Endothelial cell of umbilical vein (primary cell): Measurements from ENCODE around the gene AUH.

Source experiments
- POLR2A ChIP-seq: IDR thresholded peaks from 2 replicates; pipeline ENCODE4 v1.6.1; 2012; ENCODE audit warnings: low read depth, mild to moderate bottlenecking, control low read depth, low read length
- POLR2AphosphoS5 ChIP-seq: IDR thresholded peaks from 2 replicates; pipeline ENCODE4 v1.6.1; 2012; ENCODE audit warnings: low read depth, mild to moderate bottlenecking, control low read depth, low read length, moderate library complexity; ENCODE audit not compliant: insufficient read depth
- TF ChIP-seq, protein P1 (sequence below), 2 donors: IDR thresholded peaks; 1 replicate in 1 of 2; 2 replicates in 1 of 2; pipeline ENCODE4 v1.5.1; 2011; ENCODE audit warnings: low read length in 2 of 2, mild to moderate bottlenecking in 2 of 2, moderate library complexity in 2 of 2, control low read depth in 1 of 2, inconsistent platforms in 1 of 2, low read depth in 1 of 2; ENCODE audit not compliant: insufficient read depth in 1 of 2; ENCODE audit errors: extremely low read depth in 1 of 2
- TF ChIP-seq, protein P2 (sequence below): IDR thresholded peaks from 2 replicates; pipeline ENCODE4 v1.6.1; 2011; ENCODE audit not compliant: insufficient read depth, insufficient read length

DNA sequence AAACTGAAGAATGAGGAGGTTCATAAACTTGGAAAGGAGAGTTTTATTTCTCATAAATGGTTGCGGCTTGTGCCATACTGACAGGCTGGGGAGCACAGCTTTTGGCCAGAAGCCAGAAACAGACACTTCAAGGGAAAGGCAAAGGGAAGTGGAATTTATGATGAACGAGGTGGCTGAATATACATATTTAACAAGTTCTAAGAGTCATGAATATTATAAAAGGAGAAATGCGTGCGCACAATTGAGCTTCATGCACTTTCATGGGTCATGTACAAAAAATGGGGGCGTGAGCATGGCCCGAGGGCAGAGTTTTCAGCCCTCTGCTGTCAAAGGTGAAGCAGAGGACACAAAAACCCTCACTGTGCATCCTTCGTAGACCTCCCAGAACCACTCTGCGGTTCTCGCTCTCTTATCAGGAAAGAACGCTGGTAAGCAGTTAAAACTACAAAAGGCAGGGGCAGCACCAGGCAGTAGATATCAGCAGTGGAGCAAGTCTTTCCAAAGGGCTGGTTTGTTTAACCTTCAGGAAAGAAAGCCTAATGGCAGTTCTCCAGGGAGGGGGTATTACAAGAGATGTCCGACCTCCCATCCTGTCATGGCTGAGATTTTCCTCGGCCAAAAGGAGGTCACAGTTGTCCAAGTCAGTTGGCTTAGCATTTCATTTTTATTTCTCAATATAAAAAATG is 29.0 kb downstream of the AUH start:
- TF ChIP-seq POLR2A (no peak), POLR2AphosphoS5 (no peak)
- TF ChIP-seq, protein P1, sequence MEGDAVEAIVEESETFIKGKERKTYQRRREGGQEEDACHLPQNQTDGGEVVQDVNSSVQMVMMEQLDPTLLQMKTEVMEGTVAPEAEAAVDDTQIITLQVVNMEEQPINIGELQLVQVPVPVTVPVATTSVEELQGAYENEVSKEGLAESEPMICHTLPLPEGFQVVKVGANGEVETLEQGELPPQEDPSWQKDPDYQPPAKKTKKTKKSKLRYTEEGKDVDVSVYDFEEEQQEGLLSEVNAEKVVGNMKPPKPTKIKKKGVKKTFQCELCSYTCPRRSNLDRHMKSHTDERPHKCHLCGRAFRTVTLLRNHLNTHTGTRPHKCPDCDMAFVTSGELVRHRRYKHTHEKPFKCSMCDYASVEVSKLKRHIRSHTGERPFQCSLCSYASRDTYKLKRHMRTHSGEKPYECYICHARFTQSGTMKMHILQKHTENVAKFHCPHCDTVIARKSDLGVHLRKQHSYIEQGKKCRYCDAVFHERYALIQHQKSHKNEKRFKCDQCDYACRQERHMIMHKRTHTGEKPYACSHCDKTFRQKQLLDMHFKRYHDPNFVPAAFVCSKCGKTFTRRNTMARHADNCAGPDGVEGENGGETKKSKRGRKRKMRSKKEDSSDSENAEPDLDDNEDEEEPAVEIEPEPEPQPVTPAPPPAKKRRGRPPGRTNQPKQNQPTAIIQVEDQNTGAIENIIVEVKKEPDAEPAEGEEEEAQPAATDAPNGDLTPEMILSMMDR (IDR thresholded peaks at IDR 0.05; ENCODE audit: extremely low read depth in 1 of 2, insufficient read depth in 1 of 2, low read depth in 1 of 2, low read length in 2 of 2): no peak
- TF ChIP-seq, protein P2, sequence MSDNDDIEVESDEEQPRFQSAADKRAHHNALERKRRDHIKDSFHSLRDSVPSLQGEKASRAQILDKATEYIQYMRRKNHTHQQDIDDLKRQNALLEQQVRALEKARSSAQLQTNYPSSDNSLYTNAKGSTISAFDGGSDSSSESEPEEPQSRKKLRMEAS: no peak
